ENCODE results near the gene PLSCR1. TPM values are rescaled to one million over a fixed set of nuclear protein-coding genes. Genes with fewer than 3 reads are reported as not detected.
"Not testable (repeated sequence)": the region's sequence is repeated elsewhere in the genome, so short reads cannot be mapped to it uniquely, and the experiment has no call there.

Gene PLSCR1
- total RNA-seq, 2 experiments from 2014 or later, result 65.1 to 66.1 TPM

DNA sequence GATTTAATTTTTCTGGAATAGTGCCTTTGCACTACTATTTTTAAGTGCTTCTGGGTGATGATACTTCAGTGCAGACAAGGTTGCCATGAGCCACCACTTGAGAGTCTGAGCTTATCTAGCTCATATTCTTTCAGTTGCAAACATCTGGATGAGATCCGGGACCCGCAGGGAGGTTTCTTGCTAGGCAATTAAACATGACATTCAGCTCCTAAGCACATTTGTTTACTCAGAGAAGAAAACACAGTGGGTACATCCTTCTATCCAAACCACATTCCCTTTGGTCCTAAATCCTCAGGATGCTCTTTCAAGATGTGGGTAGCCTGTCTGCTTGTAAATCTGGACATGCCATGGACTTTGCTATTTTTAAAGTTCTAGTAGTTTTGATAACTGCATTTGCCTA, 12.0 kb downstream of the PLSCR1 start:
- intact Hi-C loops (cut with DNase I, micrococcal nuclease), result no loop called here
- DNase-seq (no peak), ATAC-seq (no peak)
- CTCF ChIA-PET, result interaction anchor here (0.9 to 1.7 kb wide), 3 partner anchors 11 to 42 kb away, joined by 3 read pairs; no protein-coding TSS in a partner anchor
- Mint-ChIP-seq H3K27me3 (no peaks in the 10 kb centered on the region), H3K4me1 (peaks cover 12% of the 10 kb centered on the region), H3K9me3 (ENCODE audit: low read depth) (no peaks in the 10 kb centered on the region), H3K27ac (no peak overlapping the region), H3K4me3 (no peak overlapping the region), H3K36me3 (ENCODE audit: low read depth) (peaks cover 29% of the 10 kb centered on the region)
- POLR2A ChIA-PET, result no interaction called here

DNA sequence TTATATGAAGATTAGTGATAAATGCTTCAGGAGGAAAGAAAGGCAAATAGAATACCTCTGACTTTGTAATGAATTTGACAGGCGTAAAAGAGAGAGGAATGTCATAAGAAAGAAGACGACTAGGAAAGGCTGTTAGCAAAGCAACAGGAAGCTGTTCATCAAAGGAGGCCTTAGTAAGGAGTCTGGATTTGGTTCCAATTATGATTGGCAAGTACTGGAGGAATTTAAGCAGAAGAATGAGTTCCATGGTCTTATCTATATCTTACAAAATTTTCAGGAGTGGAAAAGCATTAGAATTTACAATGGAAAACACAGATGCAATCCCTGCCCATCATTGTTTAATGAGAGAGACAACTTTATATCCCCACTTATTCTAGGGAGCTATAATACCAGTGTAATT, 13.8 kb downstream of the PLSCR1 start:
- CTCF ChIA-PET, result interaction anchor here (0.5 kb wide), 1 partner anchor 249 kb away, joined by 5 read pairs; no protein-coding TSS in a partner anchor
- H3K27me3 Mint-ChIP-seq, result no peaks in the 10 kb centered on the region
- no peak overlapping the region for H3K27ac Mint-ChIP-seq
- intact Hi-C loops (cut with DNase I, micrococcal nuclease), result no loop called here
- H3K36me3 Mint-ChIP-seq (ENCODE audit: low read depth), result peaks cover 27% of the 10 kb centered on the region
- H3K9me3 Mint-ChIP-seq (ENCODE audit: low read depth), result no peaks in the 10 kb centered on the region
- H3K4me3 Mint-ChIP-seq, result no peak overlapping the region
- H3K4me1 Mint-ChIP-seq, result peaks cover 7% of the 10 kb centered on the region
- DNase-seq (no peak), ATAC-seq (no peak)
- POLR2A ChIA-PET, result no interaction called here

DNA sequence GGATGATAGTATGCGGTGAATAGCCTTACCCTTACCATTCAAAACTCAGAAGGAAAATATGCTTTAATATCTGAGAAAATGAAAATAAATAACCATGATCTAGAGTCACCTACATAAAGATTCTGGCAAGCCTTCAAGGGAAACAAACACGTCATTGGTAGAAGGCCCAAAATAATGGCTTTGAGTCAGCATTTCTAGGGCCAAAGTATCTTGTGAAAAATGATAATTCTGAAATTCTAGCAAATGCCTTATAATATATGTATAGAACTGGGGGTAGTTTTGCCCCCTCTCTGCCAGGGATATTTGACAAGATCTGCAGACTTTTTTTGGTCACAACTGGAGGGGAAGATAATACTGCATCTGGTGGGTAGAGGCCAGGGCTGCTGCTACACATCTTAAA, 15.4 kb downstream of the PLSCR1 start:
- DNase-seq, result no peak
- Mint-ChIP-seq H3K27ac (no peak overlapping the region), H3K27me3 (no peaks in the 10 kb centered on the region), H3K4me1 (peaks cover 2% of the 10 kb centered on the region), H3K4me3 (no peak overlapping the region), H3K9me3 (ENCODE audit: low read depth) (no peaks in the 10 kb centered on the region), H3K36me3 (ENCODE audit: low read depth) (peaks cover 25% of the 10 kb centered on the region)
- no peak for ATAC-seq
- CTCF ChIA-PET, result no interaction called here
- POLR2A ChIA-PET, result no interaction called here
- intact Hi-C loops (cut with DNase I, micrococcal nuclease), result no loop called here

DNA sequence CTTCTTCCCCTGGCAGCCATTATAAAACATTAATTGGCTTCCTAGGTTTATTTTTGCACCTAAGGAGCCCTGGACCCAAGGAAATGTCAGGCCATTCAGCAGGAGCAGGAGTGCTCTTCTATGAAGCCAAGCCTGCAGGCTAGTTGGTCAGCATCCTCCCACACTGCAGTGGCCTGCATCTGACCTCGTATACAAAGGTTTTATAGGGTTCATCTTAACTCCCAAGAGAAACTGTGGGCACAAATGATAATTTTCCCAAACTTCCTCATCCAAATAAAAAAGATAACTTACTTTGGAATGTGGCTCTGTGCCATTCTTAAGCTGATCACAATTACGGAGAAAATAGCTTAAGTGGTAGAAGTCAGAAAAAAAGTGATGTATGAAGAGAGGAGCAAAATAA, 19.4 kb downstream of the PLSCR1 start:
- CTCF ChIA-PET, result no interaction called here
- Mint-ChIP-seq H3K27me3 (no peaks in the 10 kb centered on the region), H3K4me1 (peaks cover under 1% of the 10 kb centered on the region), H3K36me3 (ENCODE audit: low read depth) (peaks cover 22% of the 10 kb centered on the region), H3K4me3 (no peak overlapping the region), H3K27ac (no peak overlapping the region), H3K9me3 (ENCODE audit: low read depth) (no peaks in the 10 kb centered on the region)
- DNase-seq (no peak), ATAC-seq (no peak)
- intact Hi-C loops (cut with DNase I, micrococcal nuclease), result no loop called here
- POLR2A ChIA-PET, result no interaction called here

DNA sequence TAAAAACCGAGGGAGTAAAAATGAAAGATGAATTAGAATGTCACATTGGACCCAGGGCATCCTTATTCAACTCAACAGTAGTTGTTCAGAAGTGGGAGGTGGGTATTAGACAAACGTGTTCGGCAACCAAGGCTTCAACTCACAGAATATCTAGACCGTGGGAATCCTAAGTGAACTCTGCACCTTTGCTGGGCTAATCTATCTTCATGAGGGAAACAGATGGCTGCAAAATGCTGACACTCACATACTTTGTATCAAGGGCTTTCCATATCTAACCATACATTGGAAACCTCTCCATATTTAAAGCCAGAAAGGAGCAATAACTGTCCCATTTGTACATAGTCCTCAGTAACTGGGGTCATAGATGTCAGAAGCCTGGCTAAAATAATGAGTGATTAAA, 20.9 kb downstream of the PLSCR1 start:
- Mint-ChIP-seq H3K27ac (no peak overlapping the region), H3K36me3 (ENCODE audit: low read depth) (peaks cover 16% of the 10 kb centered on the region), H3K9me3 (ENCODE audit: low read depth) (no peaks in the 10 kb centered on the region), H3K27me3 (no peaks in the 10 kb centered on the region), H3K4me3 (no peak overlapping the region), H3K4me1 (peaks cover 3% of the 10 kb centered on the region)
- ChIA-PET CTCF (no interaction called here), POLR2A (no interaction called here)
- no peak for ATAC-seq
- intact Hi-C loops (cut with DNase I, micrococcal nuclease), result no loop called here
- DNase-seq, result no peak

DNA sequence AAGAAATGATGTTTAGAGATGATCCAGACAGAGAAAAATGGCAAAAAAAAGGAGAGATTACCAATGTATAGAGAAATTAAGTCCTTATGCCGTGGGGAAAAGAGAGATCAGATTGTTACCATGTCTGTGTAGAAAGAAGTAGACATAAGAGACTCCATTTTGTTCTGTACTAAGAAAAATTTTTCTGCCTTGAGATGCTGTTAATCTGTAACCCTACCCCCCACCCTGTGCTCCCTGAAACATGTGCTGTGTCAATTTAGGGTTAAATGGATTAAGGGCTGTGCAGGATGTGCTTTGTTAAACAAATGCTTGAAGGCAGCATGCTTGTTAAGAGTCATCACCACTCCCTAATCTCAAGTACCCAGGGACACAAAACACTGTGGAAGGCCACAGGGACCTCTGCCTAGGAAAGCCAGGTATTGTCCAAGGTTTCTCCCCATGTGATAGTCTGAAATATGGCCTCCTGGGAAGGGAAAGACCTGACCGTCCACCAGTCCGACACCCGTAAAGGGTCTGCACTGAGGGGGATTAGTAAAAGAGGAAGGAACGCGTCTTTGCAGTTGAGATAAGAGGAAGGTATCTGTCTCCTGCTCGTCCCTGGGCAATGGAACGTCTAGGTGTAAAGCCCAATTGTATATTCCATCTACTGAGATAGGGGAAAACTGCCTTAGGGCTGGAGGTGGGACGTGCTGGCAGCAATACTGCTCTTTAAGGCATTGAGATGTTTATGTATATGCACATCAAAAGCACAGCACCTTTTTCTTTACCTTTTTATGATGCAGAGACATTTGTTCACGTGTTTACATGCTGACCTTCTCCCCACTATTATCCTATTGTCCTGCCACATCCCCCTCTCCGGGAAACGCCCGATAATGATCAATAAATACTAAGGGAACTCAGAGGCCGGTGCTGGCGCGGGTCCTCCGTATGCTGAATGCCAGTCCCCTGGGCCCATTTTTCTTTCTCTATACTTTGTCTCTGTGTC, 21.9 kb downstream of the PLSCR1 start:
- intact Hi-C loops (cut with DNase I, micrococcal nuclease); POLR2A ChIA-PET: not testable (repeated sequence)
- peaks cover 16% of the 10 kb centered on the region for H3K36me3 Mint-ChIP-seq (ENCODE audit: low read depth)

DNA sequence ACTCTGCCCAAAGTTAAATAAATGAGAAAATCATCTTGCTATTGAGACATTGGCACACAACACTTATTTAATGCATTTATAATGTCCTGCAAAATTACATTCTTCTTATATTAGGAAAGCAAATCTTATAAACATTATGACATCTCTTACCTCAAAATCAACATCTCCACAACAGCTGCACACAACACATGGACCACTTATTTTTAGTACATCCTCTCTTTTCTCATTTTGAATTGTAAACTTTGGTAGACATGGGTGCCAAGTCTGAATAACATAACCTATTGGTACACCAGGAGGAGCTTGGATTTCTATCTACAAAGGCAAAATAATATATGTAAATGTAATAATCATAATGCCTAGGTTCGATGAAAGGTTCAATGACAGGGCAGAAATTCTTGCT, 23.0 kb downstream of the PLSCR1 start:
- Mint-ChIP-seq H3K9me3 (ENCODE audit: low read depth) (no peaks in the 10 kb centered on the region), H3K4me3 (no peak overlapping the region), H3K27me3 (no peaks in the 10 kb centered on the region), H3K36me3 (ENCODE audit: low read depth) (peaks cover 19% of the 10 kb centered on the region), H3K4me1 (peaks cover 5% of the 10 kb centered on the region), H3K27ac (no peak overlapping the region)
- intact Hi-C loops (cut with DNase I, micrococcal nuclease), result loop anchor here in 1 of 2 experiments (2.0 kb wide), 1 partner anchor 19 kb away; no protein-coding TSS in a partner anchor
- DNase-seq, result no peak
- POLR2A ChIA-PET, result no interaction called here
- no peak for ATAC-seq
- CTCF ChIA-PET, result no interaction called here

More for the DNA sequence above, 21.9 kb downstream of the PLSCR1 start:
- H3K4me1 Mint-ChIP-seq; ATAC-seq; CTCF ChIA-PET; H3K4me3 Mint-ChIP-seq; H3K27ac Mint-ChIP-seq; H3K27me3 Mint-ChIP-seq; H3K9me3 Mint-ChIP-seq (ENCODE audit: low read depth); DNase-seq: not testable (repeated sequence)

DNA sequence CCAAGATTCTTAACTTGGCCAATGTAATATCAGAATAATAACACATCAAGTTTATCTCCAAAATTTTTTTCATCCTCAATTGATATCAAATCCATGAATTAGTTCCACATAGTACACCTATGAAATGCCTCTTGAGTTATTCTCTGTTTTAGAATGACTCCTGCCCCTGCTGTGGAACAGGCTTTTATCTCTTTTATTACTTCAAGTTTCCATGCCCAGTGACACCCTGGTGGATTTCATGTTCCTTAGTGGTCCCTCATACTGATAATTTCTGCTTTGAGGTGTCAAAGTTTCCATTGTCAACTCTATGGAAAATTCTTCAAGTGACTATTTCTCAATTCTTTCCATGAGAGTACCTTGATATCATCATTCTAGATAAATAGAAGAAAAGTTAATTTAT, 24.6 kb downstream of the PLSCR1 start:
- no peak for DNase-seq
- H3K27me3 Mint-ChIP-seq, result no peaks in the 10 kb centered on the region
- POLR2A ChIA-PET, result no interaction called here
- no peak overlapping the region for H3K27ac Mint-ChIP-seq
- CTCF ChIA-PET, result interaction anchor here (0.6 kb wide), 1 partner anchor 12 kb away, joined by 3 read pairs; no protein-coding TSS in a partner anchor
- intact Hi-C loops (cut with DNase I, micrococcal nuclease), result loop anchor here in 1 of 2 experiments (2.0 kb wide), 1 partner anchor 17 kb away; no protein-coding TSS in a partner anchor
- no peaks in the 10 kb centered on the region for H3K9me3 Mint-ChIP-seq (ENCODE audit: low read depth)
- peaks cover 14% of the 10 kb centered on the region for H3K36me3 Mint-ChIP-seq (ENCODE audit: low read depth)
- H3K4me1 Mint-ChIP-seq, result peaks cover 5% of the 10 kb centered on the region
- no peak overlapping the region for H3K4me3 Mint-ChIP-seq
- ATAC-seq, result peak; percentile 33

DNA sequence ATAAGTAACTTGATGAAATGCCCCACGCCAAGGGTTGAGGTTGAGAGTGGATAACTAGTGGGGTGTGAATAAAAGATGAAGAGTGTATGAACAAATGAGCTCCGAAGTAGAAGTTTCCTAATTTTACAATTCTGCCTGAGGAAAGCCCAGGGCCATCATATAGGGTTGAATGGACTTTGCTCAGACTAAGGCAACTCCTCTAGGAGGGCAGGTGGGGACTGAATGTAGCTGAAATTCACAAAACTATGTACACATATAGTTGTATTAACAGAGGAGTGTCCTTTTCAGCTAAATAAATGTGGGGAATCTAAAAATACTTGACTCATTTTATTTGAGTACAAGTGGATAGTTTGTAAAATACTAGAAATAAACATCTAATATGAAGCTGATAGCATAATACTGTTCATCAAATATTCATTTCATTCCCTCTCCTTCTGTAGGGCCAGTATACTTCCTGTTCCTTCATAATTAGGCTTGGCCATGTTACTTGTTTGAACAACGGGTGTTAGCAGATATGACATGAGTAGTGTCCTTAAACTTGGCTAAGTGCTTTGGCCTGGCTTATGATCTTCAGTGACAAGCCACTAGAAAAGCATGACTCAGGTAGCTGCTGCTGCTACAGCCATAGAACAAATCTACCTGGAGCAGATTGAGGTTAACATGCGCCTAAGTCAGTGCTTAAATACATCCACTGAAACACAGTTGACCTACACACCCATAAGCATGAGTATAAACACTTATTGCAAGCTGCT, 26.5 kb downstream of the PLSCR1 start:
- Mint-ChIP-seq H3K9me3 (ENCODE audit: low read depth) (no peaks in the 10 kb centered on the region), H3K4me1 (peaks cover 19% of the 10 kb centered on the region), H3K27me3 (no peaks in the 10 kb centered on the region), H3K36me3 (ENCODE audit: low read depth) (peaks cover 14% of the 10 kb centered on the region), H3K4me3 (no peak overlapping the region), H3K27ac (no peak overlapping the region)
- no peak for DNase-seq
- ChIA-PET CTCF (interaction anchor here (0.9 kb wide), 1 partner anchor 60 kb away, joined by 3 read pairs; no protein-coding TSS in a partner anchor), POLR2A (no interaction called here)
- ATAC-seq, result no peak
- intact Hi-C loops (cut with DNase I, micrococcal nuclease), result no loop called here

DNA sequence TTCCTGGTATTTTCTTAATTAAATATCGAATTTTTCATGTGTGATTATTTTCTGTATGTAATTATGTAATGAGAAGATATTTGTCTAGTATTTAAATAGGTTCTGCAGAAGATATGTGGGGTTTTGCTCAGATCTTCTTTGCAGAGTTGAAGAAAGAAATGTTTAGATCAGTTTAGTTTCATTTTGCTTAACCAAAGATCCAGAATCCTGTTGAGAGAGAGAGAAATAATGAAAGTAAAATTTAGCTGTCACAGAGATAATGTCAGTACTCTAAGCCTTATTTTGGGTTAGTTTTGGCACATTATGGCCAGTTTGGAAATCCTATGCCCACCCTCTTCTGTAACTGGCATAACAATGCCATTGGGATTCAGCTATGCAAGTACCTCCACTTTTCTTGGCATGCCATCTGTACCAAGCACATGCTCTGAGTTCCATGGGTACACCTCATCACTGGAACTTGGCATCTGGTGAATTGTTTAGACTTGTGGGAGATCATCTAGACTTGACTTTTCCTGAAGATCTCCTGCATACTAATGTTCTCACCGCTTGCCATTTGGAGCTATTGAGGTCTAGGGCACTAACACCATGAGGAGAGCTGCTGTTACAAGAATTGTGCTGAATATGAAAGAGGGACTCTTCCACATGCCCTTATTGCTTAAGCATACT, 30.9 kb downstream of the PLSCR1 start:
- Mint-ChIP-seq H3K4me1 (peaks cover 16% of the 10 kb centered on the region), H3K27me3 (no peaks in the 10 kb centered on the region), H3K4me3 (no peak overlapping the region), H3K9me3 (ENCODE audit: low read depth) (no peaks in the 10 kb centered on the region), H3K36me3 (ENCODE audit: low read depth) (peaks cover 12% of the 10 kb centered on the region), H3K27ac (no peak overlapping the region)
- DNase-seq (no peak), ATAC-seq (no peak)
- POLR2A ChIA-PET, result no interaction called here
- intact Hi-C loops (cut with DNase I, micrococcal nuclease), result no loop called here
- CTCF ChIA-PET, result no interaction called here

DNA sequence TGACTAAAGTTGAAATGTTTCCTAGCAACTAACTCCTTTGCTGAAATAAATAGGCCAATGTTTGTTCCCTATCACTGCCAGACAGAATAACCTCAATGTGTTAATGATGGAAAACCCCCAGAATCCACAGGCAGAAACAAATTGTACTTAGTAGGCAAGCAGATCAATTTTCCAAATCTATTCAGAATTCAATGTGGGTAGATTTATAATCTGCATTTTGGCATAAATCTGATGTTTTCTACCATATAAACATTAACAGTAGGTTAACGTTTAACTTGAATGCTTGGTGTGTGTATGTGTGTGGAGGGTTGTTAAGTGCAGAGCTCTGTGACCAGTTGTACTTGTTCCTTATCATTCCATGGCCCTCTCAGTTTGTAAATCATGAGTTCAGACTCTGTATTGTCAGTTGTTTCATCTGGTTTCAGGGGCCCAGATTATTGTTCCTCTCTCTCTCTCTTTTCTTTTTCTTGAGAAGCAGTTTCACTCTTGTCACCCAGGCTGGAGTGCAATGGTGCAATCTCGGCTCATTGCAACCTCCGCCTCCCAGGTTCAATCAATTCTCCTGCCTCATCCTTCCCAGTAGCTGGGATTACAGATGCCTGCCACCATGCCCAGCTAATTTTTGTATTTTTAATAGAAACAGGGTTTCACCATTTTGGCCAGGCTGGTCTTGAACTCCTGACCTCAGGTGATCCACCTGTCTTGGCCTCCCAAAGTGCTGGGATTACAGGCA, 32.8 kb downstream of the PLSCR1 start:
- Mint-ChIP-seq H3K4me3 (no peak overlapping the region), H3K27ac (no peak overlapping the region), H3K9me3 (ENCODE audit: low read depth) (no peaks in the 10 kb centered on the region), H3K27me3 (no peaks in the 10 kb centered on the region), H3K36me3 (ENCODE audit: low read depth) (peaks cover 11% of the 10 kb centered on the region), H3K4me1 (peaks cover 19% of the 10 kb centered on the region)
- no peak for DNase-seq
- intact Hi-C loops (cut with DNase I, micrococcal nuclease), result no loop called here
- ATAC-seq, result no peak
- ChIA-PET CTCF (interaction anchor here (0.6 kb wide), 1 partner anchor 189 kb away, joined by 3 read pairs; no protein-coding TSS in a partner anchor), POLR2A (no interaction called here)
